HG02798 (cell line): ENCODE data around the gene TAGLN2.

Source experiments
- ATAC-seq: cut with Tn5 transposase; IDR thresholded peaks from one replicate; pipeline ENCODE4 v1.9.1; 2021; ENCODE audit warnings: mild to moderate bottlenecking; ENCODE audit not compliant: unreplicated experiment, poor library complexity

The TAGLN2 gene

DNA sequence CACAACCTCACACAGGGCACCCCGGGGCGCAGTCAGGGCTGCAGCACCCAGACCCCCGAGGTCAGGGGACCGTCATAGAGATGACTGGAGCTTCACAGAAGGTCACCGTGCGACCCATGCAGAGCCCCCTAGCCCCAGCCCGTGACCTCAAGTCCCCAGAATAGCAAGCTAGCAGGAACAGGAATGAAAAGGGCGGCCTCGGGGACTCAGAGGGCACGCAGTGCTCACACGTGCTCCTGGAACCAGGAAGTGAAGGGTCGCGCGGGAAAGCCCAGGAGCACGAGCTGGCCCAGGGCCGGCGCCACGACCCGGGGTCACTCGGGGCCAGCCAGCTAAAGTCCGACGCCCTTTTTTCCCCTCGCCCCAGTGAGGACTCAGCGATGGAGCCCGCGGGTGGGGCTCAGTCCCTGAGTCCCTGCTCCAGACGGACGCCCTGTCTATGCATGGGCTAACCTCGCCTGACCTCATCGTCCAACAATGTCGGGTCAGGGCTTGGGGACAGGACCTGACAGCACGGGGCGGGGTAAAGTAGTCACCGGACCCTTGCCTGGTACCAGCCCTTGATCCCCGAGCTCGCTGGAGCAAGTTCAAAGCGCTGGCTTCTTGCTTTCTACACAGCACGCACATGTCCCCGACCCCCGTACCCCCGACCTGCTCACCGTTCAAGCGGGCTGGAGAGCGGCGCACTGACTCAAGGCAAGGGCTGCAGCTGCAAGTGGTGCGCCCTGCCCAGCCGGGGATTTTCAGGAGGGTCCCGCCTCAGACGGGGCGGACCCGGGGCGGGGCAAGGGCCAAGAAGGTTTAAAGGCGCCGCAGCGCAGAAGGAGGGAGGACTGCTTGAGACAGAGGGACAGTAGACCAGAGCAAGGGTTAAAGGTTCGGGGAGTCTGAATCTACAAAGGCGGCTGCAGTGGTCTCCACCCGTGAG lies at the start of gene TAGLN2:
Gene TAGLN2 (minus strand): TSS at position 717 of the 928 bp plus-strand sequence. CDS start 4,998 bp downstream, outside the sequence.
- ATAC-seq: peak; percentile 71

DNA sequence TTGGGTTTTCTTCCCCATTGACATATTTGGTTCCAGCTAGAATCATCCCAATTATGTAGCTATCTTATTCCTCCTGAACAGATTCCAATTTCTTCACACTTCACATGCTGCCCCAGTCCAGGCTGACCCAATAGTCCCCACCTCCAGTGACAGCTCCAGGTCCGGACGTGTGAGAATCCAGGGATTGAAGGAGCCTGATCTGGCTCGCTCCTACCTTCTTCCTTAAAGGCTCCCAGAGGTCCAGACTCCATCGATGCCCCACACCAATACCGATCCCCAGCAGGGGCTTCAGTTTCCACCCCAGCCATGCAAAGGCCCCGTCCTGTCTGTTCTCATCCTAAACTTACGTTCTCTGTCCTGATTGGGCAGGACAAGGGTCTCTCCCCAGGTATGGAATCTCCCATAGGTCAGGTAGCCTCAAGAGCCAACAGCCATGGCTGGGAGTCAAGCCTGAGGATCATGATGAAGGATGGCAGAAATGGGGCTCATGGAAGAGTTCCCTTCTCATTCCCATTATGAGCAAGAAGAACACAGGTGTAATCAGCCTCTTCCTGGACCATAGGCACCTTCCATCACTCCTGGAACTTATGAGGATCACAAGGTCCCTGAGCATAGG lies 49.2 kb upstream of the TAGLN2 start:
- ATAC-seq: no peak

DNA sequence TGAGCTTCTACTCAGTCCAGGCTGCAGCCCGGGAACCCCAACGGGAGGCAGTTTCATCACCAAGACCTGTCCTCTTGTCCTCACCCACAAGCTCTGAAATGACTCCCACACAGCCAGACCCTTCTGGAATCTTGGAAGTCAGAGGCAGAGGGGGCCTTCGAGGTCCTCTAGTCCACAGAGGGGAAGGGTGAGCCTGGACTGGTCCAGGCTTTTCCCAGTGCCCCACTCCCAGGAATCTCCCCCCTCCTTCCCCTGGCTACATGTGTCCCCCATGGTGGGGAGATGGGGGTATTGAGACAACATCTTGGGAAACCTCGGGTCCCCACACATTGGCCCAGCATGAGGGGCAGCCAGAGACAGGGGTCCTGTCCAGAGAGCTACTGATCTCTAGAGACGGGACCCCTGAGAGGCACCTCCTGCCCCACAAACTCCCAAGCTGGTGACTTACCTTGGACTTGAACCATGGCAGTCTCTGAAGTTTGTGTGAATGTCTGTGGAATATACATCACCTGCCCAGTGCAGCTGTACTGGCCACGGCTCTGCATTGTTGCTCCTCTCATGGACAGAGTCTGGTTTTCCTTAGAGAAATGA lies 48.1 kb upstream of the TAGLN2 start:
- no peak for ATAC-seq

DNA sequence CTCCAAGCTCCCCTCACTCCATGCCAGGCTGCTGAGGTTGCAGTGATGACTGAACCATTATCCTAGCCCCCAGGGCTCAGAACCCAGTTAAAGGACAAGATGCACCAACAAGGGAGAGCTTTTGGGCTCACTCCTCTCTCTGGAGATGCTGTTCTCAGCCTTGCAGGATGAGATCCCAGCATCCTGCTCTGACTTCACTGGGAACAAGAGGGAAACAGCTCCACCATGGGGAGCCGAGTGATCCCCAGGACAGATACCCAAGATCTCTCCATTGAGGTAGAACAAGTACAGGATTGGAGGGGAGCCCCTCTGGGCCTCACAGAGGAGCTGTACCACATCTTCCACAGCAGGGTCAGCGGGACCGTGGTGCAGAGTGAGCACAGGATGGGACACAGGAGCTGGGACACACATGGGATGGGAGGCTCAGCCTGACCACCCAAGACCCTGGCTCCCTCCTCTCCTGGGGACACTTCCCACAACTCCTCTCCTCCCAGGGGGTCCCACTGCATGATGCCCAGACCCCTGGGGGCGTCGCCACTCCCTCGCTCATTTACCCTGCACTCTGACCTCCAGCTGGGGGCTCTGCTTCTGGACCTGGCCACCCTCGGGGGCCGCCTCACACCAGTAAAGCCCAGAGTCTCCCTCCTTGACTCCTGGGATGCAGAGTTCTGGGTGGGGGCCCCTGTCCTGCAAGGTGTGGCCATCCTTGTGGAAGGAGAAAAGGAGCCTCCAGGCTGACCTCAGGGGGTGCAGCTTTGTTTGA lies 47.3 kb upstream of the TAGLN2 start:
- no peak for ATAC-seq

DNA sequence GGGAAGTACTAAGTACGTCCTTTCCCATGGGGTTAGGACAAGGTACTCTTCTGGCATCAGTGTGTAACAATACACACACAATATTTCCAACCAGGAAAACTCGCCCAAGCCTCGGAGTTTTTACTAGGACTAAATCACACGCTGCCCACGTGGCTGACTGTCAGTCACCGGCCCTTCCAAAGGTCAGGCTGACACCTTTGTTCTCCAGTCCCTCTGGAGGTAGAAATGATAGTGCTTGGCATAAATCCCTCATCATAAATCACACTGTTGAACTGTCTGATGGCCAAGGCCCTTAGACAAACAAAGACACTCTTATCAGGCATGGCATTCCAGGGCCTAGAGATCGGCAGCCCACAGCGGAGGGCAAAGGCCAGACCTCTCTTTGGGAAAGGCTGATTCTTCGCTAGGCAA lies 45.6 kb upstream of the TAGLN2 start:
- ATAC-seq: no peak

DNA sequence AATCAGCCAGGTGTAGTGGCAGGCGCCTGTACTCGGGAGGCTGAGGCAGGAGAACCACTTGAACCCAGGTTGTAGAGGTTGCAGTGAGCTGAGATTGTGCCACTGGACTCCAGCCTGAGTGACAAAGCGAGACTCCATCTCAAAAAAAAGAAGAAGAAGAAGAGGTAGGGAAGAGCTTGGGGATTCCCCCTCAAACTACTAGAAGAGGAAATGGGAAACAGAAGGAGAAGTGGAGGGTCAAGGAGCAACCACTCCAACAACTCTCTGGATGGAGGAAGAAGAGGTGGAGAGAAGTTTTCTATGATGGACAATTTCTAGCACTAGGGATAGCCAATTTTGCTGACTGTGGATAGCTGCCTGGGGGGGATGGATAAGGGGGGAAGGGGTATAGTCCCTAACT lies 43.6 kb upstream of the TAGLN2 start:
- ATAC-seq: no peak

DNA sequence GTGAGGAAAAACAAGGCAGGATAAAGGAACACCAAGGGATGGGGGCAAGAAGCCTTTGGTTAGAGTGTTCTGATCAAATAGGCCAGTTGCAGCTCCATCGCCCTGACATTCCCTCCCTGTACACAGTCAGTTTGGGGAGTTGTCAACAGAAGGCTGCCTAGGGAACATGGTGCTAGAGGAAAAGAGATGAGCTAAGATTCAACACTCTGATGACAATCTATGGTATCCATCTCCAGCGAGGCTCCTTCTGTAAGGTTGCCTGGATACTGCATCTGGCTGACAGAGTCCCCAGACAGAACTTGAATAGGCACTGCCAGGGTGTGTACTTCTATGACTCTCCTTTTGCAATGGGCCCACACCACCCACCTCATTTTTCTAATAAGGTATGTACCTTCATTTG lies 40.0 kb upstream of the TAGLN2 start:
- no peak for ATAC-seq

DNA sequence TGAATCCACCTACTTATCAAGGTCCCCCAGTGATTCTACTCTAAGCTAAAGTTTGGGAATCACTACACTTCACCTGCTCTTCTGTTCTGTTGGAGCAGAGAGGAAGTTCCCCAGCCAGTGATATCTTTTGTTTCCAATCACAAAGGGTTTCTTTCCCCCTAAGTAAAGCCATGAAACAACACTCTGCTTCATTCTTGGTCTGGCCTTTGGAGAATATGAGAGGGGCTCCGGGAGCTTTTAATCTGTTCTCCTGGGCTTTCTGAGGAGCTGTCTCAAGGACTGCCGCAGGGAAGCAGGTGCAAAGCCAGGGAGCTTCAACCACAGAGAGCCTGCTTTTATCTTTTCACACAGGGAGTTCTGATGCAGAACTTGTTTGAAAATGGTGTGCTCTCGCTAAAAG lies 38.8 kb upstream of the TAGLN2 start:
- no peak for ATAC-seq

DNA sequence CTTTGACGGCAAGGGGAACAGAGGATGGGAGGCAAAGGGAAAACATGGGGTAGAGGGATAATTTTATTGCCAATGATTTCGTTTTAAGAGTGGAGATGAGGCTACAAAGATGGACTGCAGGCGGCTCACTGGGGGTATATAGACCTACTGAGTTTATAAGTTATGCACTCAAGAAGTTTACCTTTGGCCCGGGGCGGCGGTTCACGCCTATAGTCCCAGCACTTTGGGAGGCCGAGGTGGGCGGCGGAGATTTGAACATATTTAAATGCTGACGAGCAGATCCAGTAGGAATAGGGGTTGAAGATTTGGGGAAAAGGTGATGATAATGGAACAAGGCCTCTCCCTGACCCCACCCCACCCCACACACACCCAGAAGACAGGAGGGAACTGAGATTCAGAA lies 36.9 kb upstream of the TAGLN2 start:
- no peak for ATAC-seq

DNA sequence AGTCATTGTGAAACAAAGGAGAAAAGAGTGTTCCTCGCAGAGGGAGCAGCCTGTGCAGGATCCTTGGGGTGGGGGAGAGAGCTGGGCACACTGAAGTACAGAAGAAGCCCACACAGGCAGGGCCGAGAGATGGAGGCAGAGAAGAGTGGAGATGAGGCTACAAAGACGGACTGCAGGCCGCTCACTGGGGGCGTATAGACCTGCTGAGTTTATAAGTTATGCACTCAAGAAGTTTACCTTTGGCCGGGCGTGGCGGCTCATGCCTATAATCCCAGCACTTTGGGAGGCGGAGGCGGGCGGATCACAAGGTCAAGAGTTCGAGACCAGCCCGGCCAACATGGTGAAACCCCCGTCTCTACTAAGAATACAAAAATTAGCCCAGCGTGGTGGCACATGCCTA lies 36.3 kb upstream of the TAGLN2 start:
- no peak for ATAC-seq

DNA sequence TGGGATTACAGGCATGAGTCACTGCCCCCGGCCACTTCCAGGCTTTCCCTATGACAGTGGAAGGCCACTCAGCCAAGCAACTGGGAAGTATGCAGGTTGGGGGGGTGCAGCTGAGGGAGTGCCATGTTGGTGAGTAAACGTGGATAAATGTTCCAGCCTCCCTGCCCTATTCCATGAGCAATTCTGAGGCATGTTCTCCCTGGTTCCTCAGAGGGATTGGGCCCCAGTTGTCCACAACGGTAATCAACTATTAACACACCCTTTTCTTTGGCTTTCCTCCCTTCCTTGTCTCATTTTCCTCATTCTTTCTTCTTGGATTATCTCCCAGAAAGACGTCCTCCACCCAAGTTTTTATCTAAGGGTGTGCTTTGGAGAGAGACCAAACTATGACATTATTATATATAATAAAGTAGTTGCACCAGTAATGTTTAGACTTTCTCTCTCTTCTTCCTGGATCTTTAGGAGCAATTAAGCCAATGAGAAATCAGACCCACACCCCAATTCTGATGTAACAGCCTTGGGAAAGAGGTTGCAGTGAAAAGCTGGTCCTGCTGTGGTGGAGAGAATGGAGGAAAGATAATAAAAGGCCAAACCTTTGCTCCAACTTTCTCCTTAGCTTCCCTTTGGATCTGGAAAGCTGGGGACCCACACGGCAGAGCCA lies 35.5 kb upstream of the TAGLN2 start:
- no peak for ATAC-seq

DNA sequence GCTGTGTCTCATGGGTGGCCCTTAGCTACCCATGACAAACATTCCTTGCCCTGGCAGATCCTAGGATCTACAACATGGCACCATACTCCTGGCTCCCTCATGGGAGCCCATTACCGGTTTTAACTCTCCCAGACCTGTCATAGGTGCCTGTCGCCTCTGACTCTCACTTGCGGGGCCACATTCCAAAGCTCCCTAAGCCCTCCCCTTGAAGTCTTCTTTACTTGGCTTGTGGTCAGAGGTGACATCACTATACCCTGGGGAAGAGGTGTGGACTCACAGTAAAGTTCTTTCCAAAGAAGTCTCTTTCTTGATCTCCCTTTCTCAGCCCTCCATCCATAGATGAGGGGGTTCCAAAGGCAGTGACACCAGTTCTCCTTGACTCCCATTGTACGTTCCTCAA lies 34.1 kb upstream of the TAGLN2 start:
- peak; percentile 21 for ATAC-seq

DNA sequence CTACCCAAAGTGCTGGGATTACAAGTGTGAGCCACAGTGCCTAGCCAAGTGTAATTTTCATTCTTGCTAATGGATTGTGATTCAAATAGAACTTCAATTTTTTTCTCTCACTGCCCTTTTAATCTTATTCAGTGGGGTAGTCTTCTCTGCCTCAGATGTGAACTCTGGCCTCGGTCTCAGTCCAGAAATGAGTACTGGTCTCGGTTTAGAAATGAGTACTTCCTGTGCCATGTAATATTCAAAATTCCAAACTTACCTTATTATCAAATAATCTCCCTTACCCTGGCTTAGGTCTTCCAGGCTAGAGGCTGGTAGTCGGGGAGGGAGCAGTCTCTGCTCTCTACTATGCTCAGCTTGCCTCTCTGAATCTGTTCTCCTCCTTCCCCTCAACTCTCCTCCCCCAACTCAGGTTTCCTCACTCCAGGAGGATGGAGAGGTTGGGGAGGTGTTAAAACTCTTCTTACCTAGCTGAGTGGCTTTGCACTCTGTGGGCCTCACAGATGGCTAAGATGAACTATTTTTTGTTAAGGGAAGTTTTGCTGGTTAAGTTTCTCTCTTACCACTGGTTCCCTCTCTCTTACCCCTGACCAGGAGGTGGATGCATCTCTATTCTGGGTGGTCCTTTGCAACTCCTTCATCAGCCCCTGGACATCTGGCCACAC lies 33.5 kb upstream of the TAGLN2 start:
- ATAC-seq: peak; percentile 59

DNA sequence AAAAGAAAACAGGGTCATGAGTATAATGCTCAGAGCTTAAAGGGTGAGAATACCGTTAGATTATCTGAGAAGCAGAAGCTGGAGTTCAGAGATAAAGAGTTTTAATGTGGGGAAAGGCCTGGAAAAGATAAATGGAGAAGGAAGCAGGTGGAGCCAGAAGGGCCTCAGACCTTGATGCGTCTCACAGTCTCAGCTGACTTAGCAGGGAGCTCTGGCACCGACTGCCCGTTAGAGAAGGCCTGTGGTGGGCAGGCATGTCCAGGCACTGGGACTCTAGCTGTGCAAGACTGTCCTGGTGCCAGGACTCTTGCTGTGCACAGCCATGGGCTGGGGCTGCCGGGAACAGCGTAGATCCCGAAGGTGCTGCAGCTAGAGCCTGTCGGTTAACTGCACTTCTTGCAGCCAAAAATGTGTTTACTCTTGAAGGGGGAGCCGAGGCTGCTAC lies 32.5 kb upstream of the TAGLN2 start:
- ATAC-seq: no peak

DNA sequence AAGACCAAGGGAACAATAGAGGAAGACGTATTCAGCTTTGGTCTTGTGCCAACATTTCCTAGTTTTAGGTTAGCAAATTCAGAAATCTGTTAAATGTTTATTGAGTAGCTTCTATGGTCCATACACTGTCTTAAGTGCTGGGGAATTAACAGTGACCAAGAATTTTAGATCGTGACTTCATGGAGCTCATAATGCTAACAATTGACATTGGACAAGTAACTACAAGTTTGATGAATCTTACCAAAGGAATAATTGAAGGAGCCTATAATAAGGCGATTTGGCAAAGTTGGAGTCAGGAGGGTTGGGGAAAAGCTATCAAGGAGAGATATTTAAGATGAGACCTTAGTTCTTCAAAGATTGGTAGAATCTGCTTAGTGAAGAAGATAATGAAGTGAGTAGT lies 30.1 kb upstream of the TAGLN2 start:
- no peak for ATAC-seq

DNA sequence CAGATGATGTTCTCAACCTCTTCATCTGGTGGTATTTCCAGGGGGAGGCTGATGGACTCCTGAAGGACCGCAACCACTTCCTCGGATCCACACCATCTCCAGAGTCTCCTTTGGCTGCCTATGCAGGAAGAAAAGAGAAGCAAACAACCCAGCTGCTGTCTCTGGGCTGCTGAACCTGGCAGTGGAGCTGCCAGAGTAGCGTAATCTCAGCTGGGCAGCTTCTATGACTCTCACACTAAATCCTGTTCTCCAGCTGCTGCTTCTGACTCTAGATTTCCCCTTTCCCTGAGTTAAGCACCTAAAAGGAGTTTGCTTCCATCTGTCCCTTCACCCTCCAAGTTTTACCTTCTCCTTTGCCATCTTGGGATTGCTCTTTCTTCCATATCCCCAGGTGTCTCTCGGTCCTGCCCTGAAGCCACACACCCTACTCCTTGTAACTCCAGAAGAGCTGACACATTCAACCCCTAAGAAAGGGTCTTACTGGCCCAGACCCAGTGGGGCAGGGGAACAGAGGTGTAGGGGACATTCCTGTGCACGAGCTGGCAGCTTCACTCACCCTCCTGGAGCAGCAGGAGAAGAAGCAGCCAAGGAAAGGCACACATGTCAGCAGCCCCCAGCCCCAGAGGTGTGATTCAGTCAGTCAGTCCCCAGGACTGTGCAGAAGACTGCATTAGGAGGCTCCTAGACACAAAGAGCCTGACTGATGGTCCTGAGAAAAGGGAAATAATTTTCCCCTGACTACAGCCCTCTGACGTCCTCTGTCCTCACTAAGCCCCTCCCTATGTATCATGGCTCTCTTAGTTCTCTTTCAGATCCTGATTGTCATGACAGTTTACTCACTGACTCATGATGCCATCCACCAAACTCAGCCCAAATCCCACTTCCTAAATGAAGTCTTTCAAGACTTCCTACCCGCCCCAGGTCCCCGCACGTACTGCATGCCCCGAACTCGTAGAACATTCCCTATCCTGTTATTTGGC lies 28.5 kb upstream of the TAGLN2 start, which contains the start of gene SLAMF9:
Gene SLAMF9 (minus strand): TSS at position 702 of the 980 bp plus-strand sequence. CDS start 100 bp downstream, at position 602.
- ATAC-seq: no peak

DNA sequence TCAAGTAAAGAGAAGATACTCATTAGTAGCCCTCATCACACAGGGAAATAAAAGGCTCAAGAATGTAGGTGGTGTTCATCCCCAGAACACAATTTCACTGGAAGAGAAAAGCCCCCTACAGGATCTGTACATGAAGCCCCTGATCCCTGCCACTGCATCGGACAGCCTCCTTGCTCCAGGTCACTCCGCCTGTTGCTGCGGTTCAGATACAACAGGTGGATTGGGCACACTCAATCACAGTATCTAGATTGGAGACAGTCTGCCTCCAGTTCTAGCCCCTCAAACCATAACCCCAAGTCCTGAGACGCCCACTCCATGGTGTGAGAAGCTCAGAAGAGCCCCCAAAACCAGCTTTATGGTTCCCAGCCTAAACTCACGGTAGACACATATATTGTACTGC lies 27.6 kb upstream of the TAGLN2 start:
- ATAC-seq: no peak

DNA sequence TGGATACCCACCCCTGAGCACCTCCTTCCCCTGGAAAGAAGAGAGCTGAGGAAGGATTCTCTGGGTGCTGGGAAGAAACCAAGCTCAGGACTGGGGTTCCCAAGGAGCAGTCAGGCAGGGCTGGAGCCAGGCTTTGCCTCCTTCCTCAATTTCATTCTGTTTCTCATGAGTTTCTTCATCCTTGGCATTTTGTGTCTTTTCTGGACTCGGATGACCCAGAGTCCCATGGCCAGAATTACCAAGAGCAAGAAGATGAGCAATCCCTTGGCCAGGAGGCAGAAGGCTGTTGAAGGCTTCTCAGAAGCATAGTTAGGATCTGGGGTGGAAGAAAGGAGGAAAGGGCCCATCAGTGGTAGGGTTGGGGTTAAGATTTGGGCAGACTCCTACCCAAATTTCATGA lies 26.2 kb upstream of the TAGLN2 start:
- no peak for ATAC-seq
